ENCODE measurements around the gene SLC35F1.

GRCh38 chr6:118263921-118264486, 356.9 kb downstream of the SLC35F1 start:
- TF ChIP-seq EZH2 (IDR thresholded peaks at IDR 0.05) (no peak), CTCF (IDR thresholded peaks at IDR 0.05) (peak; percentile 59), EZH2phosphoT487 (IDR thresholded peaks at IDR 0.05) (no peak)
